T follicular helper cell (primary cell): ENCODE data around the gene TCF7L2.
A peak's percentile ranks its signal among the peaks of the same experiment; 100 is the strongest.

Experiments
- DNase-seq: peaks from one replicate; pipeline ENCODE4 v3.0.0-alpha.2; 2020; ENCODE audit warnings: low read depth

TCF7L2 gene

DNA sequence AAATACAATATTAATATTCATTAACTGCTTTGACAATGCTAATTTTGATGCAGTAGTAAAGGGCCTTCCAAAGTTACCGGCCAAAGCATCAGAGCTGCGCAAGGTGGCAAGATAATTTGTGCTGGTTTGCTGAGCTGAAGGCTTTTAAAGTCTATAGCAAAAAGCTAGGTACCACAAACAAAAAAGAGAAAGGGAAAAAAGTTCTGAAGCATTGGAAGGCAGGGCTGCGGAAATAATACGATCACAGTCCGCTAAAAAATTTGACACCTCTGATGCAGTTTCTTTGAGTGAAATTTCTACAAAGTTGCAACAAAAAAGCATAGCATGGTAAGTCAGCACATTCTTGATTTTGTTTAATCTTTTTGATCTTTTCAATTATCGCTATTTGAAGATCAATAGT lies 175.6 kb downstream of the TCF7L2 start:
- no peak for DNase-seq

GRCh38 chr10:113126229-113127201 lies 176.5 kb downstream of the TCF7L2 start:
- peak; percentile 10 for DNase-seq

DNA sequence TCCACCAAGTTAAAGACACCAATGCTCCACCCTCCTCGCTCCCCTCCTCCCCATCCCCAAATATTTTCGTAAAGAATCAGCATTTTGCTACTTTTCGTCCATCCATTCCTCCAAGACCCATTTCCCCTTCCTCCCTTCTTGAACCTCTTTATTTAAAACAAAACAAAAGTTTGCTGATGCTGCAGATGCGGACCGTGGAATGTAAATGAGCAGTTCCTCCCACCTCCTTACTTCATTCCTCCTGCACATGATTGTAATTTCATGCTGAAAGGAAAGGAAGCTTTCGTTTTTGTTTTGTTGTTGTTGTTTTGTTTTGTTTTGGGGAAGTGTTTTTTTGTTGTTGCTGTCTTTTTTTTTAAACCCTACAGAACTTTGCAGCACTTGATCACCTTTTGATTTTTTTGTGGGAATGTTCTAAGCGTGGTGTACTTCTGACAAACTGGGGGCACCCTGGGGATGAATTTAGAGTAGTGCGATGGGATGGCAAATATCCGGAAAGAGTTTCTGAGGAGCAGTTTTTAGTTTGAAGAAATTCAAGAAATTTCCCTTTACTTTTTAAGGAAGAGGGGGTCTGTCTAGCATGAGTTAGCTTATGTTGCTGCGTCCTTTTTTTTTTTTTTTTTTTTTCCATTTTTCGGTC lies 177.3 kb downstream of the TCF7L2 start:
- DNase-seq: no peak

GRCh38 chr10:113127901-113128283 lies 177.8 kb downstream of the TCF7L2 start:
- DNase-seq: no peak

GRCh38 chr10:113128450-113129070 lies 178.5 kb downstream of the TCF7L2 start:
- no peak for DNase-seq

DNA sequence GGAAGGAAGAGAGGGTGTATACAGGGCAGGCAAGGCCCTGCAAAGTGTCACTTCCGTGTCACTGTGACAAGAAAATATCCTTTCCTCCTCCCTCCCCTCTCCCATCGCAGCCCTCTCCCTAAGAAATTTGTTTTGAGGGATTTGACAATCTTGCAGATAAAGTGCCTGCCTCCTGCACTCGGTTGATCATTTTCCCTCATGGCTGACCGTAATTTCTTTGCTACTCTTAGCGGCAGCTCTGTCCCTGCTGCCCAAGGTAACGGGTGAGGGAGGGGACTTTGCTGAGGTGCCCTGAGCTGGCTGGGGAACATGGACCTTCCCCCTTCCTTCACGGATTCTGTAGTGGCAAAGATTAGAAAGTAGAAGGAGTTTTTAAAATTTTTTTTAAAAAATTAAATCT lies 179.1 kb downstream of the TCF7L2 start:
- no peak for DNase-seq

GRCh38 chr10:113130014-113130641 lies 180.1 kb downstream of the TCF7L2 start:
- no peak for DNase-seq

DNA sequence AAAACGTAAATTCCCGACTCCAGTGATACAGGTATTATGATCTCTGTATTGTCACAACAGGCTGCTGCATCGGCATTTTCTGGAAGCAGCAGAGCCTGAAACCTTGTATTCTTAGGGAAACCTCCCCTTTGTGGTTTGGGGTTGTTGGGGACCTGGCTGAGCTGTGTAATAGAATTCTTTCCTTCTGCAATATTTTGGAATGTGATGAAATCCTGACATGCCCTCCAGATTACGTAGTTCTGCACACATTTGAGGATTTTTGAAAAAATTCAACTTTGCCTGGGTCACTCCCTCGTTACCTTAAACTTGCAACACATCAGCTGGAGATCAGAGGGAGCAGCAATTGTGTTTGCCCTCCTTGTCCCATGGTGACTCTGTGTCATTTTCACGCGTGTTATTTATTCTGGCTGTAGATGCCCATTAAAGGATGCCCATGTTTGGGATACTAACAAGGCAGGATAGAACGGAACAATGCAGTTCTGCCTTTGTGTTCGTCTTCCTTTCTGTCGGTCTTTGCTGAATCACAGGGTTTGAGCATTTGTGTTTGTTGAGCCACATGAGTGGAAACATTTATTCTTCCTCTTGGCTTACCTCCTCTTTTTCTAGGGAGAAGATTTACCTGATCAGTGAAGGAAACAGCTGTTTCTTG lies 181.7 kb downstream of the TCF7L2 start:
- no peak for DNase-seq

DNA sequence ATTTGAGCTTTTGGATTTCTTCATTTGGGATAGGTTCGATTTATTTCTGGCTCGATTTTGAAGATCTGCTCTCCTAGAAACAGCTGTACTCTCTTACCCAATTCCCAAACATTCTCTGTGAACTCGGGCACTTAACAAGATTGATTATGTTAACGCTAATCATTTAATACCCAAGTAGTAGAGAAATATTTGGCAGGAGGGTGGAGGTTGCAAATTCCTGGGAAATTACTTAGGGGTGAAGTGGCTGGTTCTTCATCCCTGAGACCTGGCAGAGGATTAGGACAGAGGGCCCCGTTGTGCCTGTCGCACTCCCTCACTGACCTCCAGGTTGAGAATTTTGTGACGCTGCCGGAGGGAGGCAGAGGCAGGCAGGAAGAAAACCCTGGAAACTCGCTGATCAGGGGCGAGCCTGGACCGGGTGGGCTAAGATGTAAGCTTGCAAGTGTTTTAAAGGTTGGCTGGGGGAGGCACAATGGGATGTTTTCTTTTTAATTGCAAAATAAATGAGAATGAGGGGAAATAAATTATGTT lies 182.6 kb downstream of the TCF7L2 start:
- no peak for DNase-seq

- DNase-seq: no peak
Measured at GRCh38 chr10:113133497-113134115, 183.6 kb downstream of the TCF7L2 start.

DNA sequence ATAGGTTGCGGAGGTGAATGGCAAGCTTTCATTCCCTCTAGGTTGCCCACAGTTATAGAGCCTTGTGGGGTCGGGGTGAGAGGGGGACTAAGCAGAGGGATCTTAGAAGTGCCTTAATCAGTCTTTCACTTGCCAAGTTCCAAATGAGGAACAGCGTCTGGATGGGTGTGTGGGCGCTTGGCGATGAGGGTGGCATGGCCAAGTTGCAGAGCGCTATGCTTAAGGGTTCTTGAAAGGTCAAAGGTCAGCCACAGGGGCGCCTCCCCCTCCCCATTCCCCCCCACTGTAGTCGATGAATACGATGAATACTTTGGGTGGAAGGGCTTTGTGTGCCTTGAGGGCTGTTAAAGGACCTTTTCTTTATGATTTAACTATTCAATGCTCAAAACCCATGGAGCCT lies 185.0 kb downstream of the TCF7L2 start:
- no peak for DNase-seq

DNA sequence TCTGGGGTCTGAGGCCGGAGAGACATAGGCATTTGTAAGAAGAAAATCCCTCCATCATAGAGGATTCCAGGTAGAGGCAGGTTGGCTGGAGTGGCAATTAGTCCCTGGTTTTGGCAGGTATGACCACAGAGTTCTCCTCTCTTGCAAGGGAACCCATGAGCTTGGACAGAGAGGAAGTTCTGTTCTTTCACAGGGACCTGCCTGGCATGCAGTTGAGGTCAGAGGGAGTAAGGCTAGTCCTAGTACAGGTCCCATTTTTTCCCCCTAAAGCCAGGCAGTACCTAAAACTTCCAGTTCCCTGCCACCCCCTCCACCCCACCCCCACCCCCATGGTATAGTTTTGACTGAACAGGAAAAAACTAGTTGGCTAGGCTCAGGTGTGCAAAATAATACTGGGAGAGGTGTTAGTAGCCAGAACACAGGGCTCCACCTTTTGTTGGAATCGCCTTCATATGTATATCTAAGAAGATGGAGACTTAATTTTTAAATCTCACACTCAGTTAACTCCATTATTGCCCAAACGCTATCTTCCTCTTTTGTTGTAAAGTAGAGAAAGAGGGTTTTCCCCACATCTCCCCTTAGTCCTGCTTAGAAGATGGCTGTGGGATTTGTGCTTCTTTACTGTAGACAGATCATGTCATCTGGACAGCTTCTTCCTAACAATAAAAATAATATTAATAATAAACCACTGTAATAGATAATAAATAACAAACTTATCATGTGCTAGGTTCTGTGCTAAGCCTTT lies 188.1 kb downstream of the TCF7L2 start:
- no peak for DNase-seq

GRCh38 chr10:113138937-113139585 lies 189.0 kb downstream of the TCF7L2 start:
- DNase-seq: no peak

- DNase-seq: no peak
Measured at GRCh38 chr10:113139699-113140098, 189.7 kb downstream of the TCF7L2 start.

GRCh38 chr10:113140143-113141011 lies 190.3 kb downstream of the TCF7L2 start:
- DNase-seq: no peak

- no peak for DNase-seq
Measured at GRCh38 chr10:113142601-113143362, 192.7 kb downstream of the TCF7L2 start.

GRCh38 chr10:113144576-113144975 lies 194.5 kb downstream of the TCF7L2 start:
- no peak for DNase-seq
